Left cardiac atrium (tissue), 2 donors: ENCODE data around the gene PTRHD1. TPM values are rescaled to one million over a fixed set of nuclear protein-coding genes. Genes with fewer than 3 reads are reported as not detected.

Experiments
- total RNA-seq, 2 donors: library from RNA; stranded (reverse); fragmentation: NEBNext Ultra II Directional; extraction: Animal tissue kit (Norgen Biotek cat#: 25700); gene quantifications; one replicate each; pipeline ENCODE4 v1.2.1, GENCODE V29; 2021
- donor health status: DM: no; HTN: yes; CAD: no; lungs with severe emphysema.
- donor health status: DM: yes; HTN: yes; CAD: no.

PTRHD1 gene
- total RNA-seq, 2 donors from 2014 or later = 19.8 to 24.3 TPM

Other genes with a start within 250 kb of the PTRHD1 start
- 1 to 10 TPM; 3.0 to 4.2 TPM for gene CENPO, start within 50 bp of the PTRHD1 start, total RNA-seq
- gene ADCY3, start 126.8 kb upstream of the PTRHD1 start, total RNA-seq = 10 to 100 TPM; 42.7 to 44.0 TPM
- 1 to 10 TPM; 7.0 to 8.3 TPM for gene DNAJC27, start 178.6 kb upstream of the PTRHD1 start, total RNA-seq
- 1 to 10 TPM; 7.5 to 8.7 TPM for gene EFR3B, start 248.7 kb upstream of the PTRHD1 start, total RNA-seq